OCI-LY1 (cell line): ENCODE measurements around the gene DICER1.

Experiments
- CTCF ChIP-seq: fragments of 200-600 bp; sonication (generic), shearing (Covaris generic); IDR thresholded peaks from 2 replicates; pipeline ENCODE4 v1.5.1; 2017; ENCODE audit warnings: mild to moderate bottlenecking, antibody characterized with exemption, low read length, moderate library complexity, mixed read lengths
- EZH2 ChIP-seq: fragments of 200-600 bp; sonication (generic), shearing (Covaris generic); IDR thresholded peaks from 2 replicates; pipeline ENCODE4 v1.8.0; 2017; ENCODE audit warnings: borderline replicate concordance, mixed run types, mild to moderate bottlenecking, antibody characterized with exemption, low read length, moderate library complexity, mixed read lengths

DNA sequence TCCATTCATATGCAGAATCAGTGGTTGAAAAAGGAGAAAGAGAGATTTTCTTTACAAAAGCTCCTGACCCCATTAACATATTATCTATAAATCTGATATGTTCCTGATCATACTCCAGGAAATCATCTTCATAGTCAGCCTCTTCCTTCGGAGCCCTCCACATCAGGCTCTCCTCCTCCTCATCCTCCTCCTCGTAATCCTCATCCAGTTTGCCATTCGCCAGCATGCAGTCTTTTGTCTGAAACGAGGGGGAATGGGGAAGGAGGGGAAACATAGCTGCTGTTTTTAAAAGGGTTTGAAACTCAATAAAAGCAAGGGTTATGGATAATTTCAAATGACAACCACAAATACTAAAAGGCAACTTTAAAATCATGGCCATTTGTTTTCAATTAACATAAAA, 60.9 kb downstream of the DICER1 start:
- TF ChIP-seq CTCF (no peak), EZH2 (no peak)
